Stimulated activated CD8-positive, alpha-beta memory T cell treated with anti-CD3 and anti-CD28 coated beads, Interleukin-12 subunit alpha, Interleukin-12 subunit beta, amount 100 ng/mL, for 24 hours (primary cell): Measurements from ENCODE around the gene HOXD12.

Experiments
- DNase-seq: peaks from one replicate; pipeline ENCODE4 v3.0.0-alpha.2; 2020; ENCODE audit errors: extremely low read depth

HOXD12 gene

GRCh38 chr2:176118601-176119339 lies 19.2 kb downstream of the HOXD12 start:
- DNase-seq = no peak

GRCh38 chr2:176120364-176121189 lies 21.0 kb downstream of the HOXD12 start:
- no peak for DNase-seq

GRCh38 chr2:176121190-176122051 lies 21.8 kb downstream of the HOXD12 start:
- no peak for DNase-seq

- DNase-seq = no peak
Observed at GRCh38 chr2:176122052-176122682, 22.6 kb downstream of the HOXD12 start.

- no peak for DNase-seq
Observed at GRCh38 chr2:176122683-176123410, 23.3 kb downstream of the HOXD12 start, which contains the start of gene HOXD9. Gene HOXD9 (plus strand): TSS chr2:176122719. CDS start chr2:176122769, 50 bp downstream.

GRCh38 chr2:176123411-176124109 lies 24.0 kb downstream of the HOXD12 start:
- DNase-seq = no peak

- no peak for DNase-seq
Observed at GRCh38 chr2:176124110-176124946, 24.7 kb downstream of the HOXD12 start.

- no peak for DNase-seq
Observed at GRCh38 chr2:176124947-176125771, 25.6 kb downstream of the HOXD12 start.

GRCh38 chr2:176125772-176126054 lies 26.1 kb downstream of the HOXD12 start:
- DNase-seq = no peak

GRCh38 chr2:176126929-176127773 lies 27.6 kb downstream of the HOXD12 start:
- DNase-seq = no peak

- DNase-seq = no peak
Observed at GRCh38 chr2:176127774-176128072, 28.1 kb downstream of the HOXD12 start.

GRCh38 chr2:176128172-176128981 lies 28.8 kb downstream of the HOXD12 start:
- no peak for DNase-seq

GRCh38 chr2:176128982-176129796 lies 29.6 kb downstream of the HOXD12 start, which contains the start of gene HOXD8:
Gene HOXD8 (plus strand): TSS chr2:176129705. CDS start chr2:176130367, 662 bp downstream.
- no peak for DNase-seq

- no peak for DNase-seq
Observed at GRCh38 chr2:176129813-176130146, 30.2 kb downstream of the HOXD12 start.

- DNase-seq = no peak
Observed at GRCh38 chr2:176130147-176130956, 30.8 kb downstream of the HOXD12 start.
